Esophagus muscularis mucosa (tissue), 3 donors: ENCODE results near the gene MMP15.

Experiments used
- CTCF ChIP-seq, 3 experiments: fragments of 200-600 bp in 2 of 3; fragments of 450-650 bp in 1 of 3; sonication (generic) in 2 of 3; IDR thresholded peaks; one replicate each; pipeline ENCODE4 v1.5.1; 2017 to 2019; ENCODE audit warnings: antibody characterized with exemption in 3 of 3, mild to moderate bottlenecking in 2 of 3, moderate library complexity in 1 of 3
- POLR2A ChIP-seq: fragments of 450-650 bp; IDR thresholded peaks from one replicate; pipeline ENCODE4 v1.6.1; 2017; ENCODE audit warnings: antibody characterized with exemption, moderate library complexity, mild to moderate bottlenecking, low read depth
- POLR2AphosphoS5 ChIP-seq, 2 donors: sonication (generic); formaldehyde crosslinking; IDR thresholded peaks; one replicate each; pipeline ENCODE4 v1.6.1; 2017; ENCODE audit warnings: antibody characterized with exemption in 2 of 2

GRCh38 chr16:58096249-58096648, 70.7 kb downstream of the MMP15 start:
- no peak for TF ChIP-seq POLR2AphosphoS5 (IDR thresholded peaks at IDR 0.05)
- TF ChIP-seq POLR2A: no peak
- no peak for TF ChIP-seq CTCF (IDR thresholded peaks at IDR 0.05)
